T-helper 1 cell (primary cell): Measurements from ENCODE around the gene SLC22A12.
"Not testable (repeated sequence)": the region's sequence is repeated elsewhere in the genome, so short reads cannot be mapped to it uniquely, and the experiment has no call there.

Source experiments
- DNase-seq, 5 donors: peaks; one replicate each; pipeline ENCODE4 v3.0.0-alpha.2; 2012 to 2020

SLC22A12 gene

DNA sequence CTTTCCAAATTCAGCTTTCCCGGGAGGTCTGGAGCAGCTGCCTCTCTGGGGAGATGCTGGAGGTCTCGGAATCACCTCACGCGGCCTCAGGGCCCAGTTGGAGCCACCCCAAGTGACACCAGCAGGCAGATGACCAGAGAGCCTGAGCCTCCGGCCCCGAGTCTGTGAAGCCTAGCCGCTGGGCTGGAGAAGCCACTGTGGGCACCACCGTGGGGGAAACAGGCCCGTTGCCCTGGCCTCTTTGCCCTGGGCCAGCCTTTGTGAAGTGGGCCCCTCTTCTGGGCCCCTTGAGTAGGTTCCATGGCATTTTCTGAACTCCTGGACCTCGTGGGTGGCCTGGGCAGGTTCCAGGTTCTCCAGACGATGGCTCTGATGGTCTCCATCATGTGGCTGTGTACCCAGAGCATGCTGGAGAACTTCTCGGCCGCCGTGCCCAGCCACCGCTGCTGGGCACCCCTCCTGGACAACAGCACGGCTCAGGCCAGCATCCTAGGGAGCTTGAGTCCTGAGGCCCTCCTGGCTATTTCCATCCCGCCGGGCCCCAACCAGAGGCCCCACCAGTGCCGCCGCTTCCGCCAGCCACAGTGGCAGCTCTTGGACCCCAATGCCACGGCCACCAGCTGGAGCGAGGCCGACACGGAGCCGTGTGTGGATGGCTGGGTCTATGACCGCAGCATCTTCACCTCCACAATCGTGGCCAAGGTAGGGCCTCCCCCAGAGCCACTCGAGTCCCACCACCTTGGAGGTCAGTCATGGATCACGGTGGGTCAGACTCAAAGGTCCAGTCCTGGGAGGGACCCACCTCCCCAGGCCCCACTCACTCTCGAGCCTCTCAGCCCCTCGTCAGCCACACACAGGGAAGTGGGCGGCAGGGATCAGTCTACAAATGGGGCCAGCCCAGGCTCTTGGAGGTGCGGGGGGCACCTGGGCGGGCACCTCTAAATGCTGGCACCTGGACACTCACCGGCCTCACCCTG is 525 bp downstream of the SLC22A12 start:
- DNase-seq, result no peak

DNA sequence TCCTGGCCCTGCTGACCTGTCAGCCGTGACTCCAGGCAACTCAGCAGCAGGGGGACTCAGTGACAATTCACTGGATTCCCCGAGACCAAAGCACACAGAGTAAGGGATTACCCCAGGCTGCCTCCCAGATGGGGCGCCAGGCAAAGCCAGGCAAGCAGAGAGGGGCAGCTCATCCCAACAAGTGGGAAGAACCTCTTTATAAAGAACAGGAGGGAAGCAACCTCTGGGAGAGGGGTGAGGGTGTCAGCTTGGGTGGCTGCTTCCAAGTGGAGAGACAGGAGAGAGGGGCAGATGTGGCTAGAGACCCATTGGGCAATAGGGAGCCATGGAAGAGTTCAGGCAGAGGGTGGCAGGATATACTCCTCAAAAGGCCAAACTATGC is 1.2 kb downstream of the SLC22A12 start:
- DNase-seq, result no peak

DNA sequence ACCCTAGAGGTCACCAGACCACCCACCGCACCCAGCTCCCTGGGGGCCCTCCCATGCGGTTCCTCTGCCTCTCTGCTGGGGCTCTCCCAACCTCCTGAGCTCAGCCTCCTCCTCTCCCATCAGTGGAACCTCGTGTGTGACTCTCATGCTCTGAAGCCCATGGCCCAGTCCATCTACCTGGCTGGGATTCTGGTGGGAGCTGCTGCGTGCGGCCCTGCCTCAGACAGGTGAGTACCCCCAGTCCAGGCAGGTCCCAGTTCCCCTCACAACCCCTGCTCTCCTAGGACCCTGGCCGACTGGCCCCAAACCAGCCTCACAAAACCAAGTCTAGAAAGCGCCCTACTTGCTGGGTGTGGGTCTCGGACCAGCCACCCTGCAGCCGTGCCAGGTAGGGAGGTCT is 1.6 kb downstream of the SLC22A12 start:
- no peak for DNase-seq

DNA sequence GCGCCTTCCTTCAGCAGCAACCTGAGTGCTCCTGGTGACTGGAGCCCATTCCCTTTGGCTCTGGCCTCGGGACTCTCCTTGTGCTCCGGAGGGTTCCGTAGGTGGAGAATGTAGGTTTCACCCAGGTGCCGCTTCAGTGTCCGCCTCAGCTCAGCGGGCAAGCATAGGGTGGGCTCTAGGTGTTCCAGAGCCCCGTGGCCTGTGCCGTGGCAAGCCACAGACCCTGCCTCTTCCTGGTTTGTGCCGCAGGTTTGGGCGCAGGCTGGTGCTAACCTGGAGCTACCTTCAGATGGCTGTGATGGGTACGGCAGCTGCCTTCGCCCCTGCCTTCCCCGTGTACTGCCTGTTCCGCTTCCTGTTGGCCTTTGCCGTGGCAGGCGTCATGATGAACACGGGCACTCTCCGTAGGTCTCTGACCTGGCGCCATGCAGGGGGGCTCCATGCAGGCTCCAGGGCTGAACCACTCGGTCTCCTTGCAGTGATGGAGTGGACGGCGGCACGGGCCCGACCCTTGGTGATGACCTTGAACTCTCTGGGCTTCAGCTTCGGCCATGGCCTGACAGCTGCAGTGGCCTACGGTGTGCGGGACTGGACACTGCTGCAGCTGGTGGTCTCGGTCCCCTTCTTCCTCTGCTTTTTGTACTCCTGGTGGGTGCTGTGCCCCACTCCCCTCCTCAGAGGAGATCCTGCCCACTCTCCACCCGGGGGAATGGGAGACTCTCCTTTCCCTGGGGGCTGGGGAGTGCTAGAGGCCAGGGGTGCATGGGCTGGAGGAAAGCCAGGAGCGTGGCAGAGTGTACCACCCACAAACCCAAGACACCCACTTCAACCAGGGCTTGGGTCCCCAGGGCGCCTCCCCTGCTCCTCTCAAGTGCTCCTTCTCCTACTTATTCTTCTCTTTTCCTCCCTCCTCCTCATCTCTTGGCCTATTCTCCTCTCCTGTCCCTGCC is 2.4 kb downstream of the SLC22A12 start:
- DNase-seq, result no peak

DNA sequence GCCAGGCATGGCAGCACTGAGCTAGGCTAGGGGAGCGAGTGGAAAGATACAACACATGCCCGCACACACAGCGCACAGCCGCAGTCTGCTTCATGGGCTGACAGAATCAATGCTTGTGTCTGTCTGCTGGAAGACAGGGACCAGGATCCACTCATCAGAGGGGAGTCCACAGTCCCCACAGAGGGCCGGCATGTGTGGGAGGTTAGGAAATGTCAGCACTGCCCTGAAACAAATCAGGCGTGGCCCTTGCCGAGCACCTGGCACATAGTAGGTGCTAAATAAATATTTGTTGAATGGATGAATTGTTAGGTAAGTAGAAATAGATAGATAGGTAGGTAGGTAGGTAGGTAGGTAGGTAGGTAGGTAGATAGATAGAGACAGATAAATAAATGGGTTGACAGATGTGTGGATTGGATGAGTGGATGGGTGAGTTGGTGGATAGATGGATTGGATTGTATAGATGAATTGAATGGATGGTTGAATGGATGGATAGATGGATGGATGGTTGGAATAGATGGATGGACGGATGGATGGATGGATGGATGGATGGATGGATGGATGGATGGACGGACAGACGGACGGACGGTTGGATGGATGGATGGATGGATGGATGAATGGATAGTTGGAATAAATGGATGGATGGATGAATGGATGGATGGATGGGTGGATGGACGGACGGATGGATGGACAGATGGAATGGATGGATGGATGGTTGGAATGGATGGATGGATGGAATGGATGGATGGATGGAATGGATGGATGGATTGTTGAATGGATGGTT is 3.3 kb downstream of the SLC22A12 start:
- no peak for DNase-seq

DNA sequence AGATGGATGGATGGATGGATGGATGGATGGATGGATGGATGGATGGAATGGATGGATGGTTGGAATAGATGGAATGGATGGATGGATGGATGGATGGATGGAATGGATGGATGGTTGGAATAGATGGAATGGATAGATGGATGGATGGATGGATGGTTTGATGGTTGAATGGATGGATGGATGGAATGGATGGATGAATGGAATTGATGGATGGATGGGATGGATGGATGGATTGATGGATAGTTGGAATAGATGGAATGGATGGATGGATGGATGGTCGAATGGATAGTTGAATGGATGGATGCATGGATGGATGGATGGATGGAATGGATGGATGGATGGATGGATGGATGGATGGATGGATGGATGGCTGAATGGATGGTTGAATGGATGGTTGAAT is 4.9 kb downstream of the SLC22A12 start:
- DNase-seq, result not testable (repeated sequence)

DNA sequence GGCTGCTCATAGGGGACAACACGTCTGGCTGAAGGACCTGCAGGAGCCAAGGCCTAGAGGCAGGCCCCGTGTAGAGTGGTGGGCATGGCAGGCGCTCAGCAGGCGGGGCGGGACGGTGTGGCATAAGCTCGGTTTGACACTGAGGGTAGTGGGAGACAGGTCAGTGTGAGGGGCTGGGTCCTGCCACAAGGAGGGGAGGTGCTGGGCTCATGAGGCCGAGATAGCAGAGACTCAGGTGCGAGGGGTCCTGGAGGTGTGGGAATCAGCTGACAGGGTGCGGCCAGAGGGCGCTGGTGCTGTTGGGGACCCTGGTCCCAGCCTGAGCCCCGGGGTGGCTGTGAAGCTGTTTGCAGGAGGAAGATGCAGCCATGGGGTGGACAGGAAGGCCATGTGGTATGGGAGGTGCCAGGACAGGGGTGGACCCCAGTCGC is 6.7 kb downstream of the SLC22A12 start:
- DNase-seq, result no peak

DNA sequence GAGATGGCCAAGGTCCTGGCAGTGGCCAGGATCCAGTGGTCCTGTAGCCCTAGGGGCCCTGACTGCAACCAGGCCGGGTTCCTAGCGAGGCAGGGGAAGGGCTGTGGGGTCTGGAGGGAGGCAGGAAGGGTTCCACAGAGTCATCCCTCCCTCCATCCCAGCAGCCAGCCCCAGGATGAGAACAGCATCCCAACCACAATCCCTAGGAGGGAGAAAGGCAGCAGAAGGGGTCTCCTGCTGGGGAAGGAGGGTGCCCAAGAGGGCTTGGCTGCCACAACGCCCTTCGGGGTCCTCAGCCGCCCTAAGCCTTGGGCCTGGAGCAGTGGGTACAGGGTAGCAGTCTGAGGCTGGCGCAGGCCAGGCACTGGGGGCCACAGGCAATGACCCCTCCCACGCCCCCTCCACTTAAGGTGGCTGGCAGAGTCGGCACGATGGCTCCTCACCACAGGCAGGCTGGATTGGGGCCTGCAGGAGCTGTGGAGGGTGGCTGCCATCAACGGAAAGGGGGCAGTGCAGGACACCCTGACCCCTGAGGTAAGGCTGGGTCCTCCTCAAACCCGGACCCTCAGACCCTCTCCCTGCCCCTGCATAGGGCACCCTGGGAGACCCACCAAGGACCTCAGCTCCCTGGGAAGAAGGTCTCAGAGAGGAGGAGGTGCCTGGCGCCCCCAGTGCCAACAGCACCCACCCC is 7.2 kb downstream of the SLC22A12 start:
- DNase-seq, result no peak

DNA sequence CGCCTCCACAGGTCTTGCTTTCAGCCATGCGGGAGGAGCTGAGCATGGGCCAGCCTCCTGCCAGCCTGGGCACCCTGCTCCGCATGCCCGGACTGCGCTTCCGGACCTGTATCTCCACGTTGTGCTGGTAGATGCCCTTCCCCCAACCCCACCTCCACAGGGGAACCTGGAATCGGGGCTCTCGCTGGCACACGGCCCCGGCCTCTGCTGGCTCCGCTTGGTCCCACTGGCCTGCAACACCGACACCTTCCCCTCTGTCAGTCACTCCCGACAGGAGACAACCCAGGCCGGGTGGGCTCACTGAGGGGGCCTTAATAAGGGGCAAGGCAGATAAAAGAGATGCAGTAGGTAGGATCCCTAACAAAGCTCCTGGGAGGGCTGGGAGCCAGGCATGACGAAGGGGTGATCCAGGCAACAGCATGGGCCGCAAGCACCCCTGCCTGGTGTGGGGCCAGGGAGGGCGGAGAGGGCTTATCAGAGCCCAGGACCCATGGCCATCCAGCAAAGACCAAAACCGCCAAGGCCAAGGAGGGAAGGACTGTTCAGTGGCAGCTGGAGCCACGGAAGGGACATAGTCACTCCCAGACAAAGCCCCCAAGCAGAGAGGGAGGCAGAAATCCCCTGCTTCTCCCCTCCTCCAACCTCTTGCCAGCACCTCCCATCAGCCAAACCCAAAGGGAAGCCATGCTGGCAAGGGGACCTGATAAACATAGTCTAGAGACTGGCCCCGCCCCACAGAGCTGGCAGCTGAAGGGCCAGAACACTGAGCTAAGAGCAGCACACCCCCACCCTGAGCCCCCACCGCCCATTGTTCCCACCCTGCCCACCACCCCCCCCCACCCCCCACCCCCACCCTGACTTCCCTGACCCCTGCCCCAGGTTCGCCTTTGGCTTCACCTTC is 8.0 kb downstream of the SLC22A12 start:
- DNase-seq, result no peak

DNA sequence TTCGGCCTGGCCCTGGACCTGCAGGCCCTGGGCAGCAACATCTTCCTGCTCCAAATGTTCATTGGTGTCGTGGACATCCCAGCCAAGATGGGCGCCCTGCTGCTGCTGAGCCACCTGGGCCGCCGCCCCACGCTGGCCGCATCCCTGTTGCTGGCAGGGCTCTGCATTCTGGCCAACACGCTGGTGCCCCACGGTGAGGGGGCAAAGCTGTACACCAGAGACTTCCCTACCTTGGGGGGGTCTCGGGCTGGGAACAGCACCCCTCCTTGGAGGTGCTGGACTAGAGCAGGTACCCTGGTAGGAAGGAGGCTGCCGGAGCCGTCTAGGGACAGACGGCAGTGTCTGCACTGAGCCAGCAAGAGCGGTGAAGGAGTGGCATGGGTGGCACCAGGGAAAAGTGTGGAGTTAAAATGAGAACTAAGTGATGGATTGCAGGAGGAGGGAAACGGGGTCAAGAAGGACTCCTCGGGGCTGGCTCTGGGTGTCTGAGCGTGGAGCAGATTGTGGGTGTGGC is 8.7 kb downstream of the SLC22A12 start:
- DNase-seq, result no peak

DNA sequence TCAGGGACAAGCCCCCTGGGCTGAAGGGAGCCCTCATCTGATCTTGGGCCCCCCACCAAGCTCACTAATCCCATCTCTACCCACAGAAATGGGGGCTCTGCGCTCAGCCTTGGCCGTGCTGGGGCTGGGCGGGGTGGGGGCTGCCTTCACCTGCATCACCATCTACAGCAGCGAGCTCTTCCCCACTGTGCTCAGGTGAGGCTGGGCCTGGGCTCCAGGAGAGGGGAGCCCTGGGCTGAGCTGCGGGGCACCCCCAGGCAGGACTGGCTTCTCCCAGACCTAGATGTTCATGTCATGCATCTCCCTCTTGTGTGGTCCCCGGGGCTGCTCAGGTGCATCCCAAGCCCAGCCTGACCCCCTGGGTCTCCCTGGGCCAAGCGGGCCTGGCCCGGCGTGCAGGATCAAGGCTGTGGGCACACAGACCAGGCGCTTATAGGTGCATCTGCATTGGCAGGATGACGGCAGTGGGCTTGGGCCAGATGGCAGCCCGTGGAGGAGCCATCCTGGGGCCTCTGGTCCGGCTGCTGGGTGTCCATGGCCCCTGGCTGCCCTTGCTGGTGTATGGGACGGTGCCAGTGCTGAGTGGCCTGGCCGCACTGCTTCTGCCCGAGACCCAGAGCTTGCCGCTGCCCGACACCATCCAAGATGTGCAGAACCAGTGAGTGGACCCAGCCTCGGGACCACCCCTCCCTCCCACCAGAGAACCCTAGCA is 9.4 kb downstream of the SLC22A12 start:
- no peak for DNase-seq

DNA sequence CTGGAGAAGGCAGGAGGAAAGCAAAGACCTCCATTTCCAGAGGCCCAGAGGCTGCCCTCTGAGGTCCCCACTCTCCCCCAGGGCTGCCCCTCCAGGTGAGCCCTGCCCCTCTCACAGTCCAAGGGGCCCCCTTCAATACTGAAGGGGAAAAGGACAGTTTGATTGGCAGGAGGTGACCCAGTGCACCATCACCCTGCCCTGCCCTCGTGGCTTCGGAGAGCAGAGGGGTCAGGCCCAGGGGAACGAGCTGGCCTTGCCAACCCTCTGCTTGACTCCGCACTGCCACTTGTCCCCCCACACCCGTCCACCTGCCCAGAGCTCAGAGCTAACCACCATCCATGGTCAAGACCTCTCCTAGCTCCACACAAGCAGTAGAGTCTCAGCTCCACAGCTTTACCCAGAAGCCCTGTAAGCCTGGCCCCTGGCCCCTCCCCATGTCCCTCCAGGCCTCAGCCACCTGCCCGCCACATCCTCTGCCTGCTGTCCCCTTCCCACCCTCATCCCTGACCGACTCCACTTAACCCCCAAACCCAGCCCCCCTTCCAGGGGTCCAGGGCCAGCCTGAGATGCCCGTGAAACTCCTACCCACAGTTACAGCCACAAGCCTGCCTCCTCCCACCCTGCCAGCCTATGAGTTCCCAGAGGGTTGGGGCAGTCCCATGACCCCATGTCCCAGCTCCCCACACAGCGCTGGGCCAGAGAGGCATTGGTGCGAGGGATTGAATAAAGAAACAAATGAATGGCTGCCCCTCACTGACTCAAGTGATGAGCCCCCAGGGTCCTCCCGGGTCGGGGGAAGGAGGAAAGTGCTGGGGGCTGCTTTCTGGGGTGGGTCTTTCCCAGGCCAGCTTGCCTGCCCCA is 10.8 kb downstream of the SLC22A12 start:
- no peak for DNase-seq

DNA sequence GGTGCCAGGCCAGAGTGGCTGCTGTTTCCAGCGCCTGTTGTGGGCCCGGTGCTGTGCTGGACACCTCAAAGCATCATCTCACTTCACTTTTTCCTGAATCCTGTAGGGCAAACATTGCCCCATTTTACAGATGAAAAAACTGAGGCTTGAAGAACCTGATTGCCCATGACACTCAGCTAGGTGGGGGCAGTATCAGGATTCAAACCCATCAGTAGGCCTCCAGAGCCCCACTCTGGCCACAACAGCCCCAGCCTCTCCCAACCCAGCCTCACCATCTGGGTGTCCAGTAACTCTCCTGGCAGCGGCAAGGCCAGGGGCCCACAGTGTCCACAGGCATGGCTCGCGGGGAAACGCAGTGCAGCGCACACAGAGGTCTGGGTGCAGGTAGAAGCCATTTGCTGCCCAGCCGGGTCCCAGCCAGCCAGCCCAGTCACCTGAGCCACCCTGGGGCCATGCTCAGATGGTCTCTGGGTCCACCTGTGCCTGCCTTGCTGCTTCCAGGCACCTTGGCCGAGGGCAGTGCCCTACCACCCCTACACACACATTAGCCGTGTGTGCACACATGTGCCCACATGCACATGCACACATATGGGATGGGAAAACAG is 11.5 kb downstream of the SLC22A12 start:
- no peak for DNase-seq

DNA sequence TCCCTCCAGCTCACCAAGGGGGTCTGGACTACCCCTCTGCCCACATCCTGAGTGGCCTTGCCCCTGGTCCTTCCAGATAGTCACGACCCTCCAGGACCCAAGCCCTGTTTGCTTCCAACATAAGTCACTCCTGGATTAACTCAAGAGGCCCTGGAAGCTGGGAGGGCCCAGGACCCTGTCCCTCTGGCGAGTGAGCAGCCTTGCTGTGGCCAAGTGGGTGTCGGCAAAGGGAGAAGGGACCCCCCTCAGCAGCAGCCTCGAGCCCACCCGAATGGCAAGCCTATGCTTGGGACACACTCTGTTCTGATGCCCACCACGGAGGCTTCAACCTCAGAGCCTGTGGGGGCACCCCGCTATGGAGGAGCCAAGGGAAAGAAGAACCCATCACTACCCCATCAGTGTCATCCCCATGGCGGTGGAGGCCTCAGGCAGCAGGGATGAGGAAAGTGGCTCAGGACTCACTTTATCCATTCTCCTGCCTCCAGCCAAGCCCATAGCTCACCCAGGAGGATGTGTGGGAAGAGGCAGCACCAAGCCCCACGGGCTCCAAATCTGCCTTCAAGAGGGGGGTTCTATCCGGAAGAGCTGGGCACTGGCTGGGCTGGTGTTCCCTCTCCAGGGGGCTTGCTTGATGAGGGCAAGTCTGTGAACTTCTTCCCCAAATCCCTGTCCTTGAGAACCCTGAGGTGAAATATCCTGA is 12.5 kb downstream of the SLC22A12 start:
- no peak for DNase-seq

DNA sequence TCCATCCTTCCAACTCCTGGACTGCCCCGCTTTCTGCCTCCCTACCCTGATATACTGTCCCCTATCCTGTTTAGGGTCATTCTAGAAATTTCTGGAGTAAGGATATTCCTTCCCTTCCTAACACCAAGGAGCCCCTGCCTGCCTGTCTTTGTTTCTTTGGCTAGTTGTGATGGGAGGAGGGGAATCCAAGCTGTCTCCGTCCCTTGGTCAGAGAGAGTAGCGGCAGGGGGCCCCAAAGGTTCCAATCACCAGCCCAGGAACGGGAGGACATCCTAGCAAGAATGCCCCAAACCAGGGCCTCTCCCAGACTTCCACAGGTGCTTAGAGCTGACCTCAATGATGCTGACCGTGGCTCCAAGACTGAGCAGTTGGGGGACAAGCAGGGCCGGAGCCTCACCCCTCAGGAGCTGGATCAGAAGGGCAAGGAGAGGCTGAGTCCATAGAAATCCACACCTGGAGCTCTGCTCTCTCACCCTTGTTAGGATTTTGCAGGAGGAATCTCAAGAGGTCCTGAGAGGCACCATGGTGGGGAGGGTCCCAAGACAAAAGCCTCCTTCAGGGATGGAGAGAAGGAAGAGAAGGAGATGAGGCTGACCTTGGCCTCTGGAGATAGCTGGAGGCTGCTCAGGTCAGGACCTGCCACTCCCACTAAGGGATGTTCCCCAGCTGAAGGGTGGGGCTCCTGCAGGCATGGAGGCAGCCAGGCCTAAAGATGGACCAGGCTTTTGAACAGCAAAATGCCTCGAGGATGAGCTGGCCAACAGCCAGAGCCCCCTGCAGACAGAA is 13.6 kb downstream of the SLC22A12 start:
- no peak for DNase-seq

DNA sequence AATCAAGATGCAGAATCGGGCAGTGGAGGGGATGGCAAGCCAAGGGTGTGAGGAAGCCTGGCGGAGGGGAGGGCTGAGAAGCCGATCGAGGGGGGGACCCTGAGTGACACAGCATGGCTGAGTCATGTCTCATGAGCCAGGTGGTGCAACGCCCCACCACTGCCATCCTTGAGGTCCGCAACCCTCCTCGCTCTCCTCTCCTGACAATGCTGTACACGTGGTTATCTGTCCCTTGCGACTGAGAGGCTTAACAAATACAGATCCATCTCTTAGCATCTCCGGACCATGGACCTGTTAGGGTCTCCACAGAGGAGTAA is 14.2 kb downstream of the SLC22A12 start:
- no peak for DNase-seq
